HepG2 (cell line): ENCODE results near the gene QRFP. TPM values are rescaled to one million over a fixed set of nuclear protein-coding genes. Genes with fewer than 3 reads are reported as not detected.

ENCODE experiments used
- ATAC-seq: fragments of 200-7000 bp; cut with Tn5 transposase; 3 replicates; pipeline ENCODE4 v1.9.1; 2020; ENCODE audit warnings: mild to moderate bottlenecking, moderate library complexity
- BruUV-seq: library from RNA; stranded (reverse); fragments of 400-500 nt; replicated peaks from 2 replicates; lab custom pipeline; 2021; lab: Mats Ljungman, UMichigan
- CTCF ChIA-PET: fragments of 300-600 bp; formaldehyde crosslinking; extraction: SDS; loops from one replicate; lab custom pipeline; 2021; ENCODE audit warnings: low total read pairs, inconsistent platforms, low intra/inter-chr PET ratio; lab: Yijun Ruan, JAX
- POLR2A ChIA-PET: fragments of 350-600 bp; sonication (Branson Sonifier 250); formaldehyde crosslinking; loops from one replicate; lab custom pipeline; 2020; ENCODE audit warnings: antibody characterized with exemption, inconsistent platforms; lab: Yijun Ruan, JAX
- DNase-seq: peaks from one replicate; pipeline ENCODE4 v3.0.0-alpha.2; 2015; ENCODE audit warnings: low spot score
- FAIRE-seq: peaks from 3 replicates; lab custom pipeline; 2011; peaks lifted over from hg19 to GRCh38; lab: Jason Lieb, UNC
- H2AFZ ChIP-seq: one replicate; pipeline ENCODE4 v1.6.1; 2011; ENCODE audit warnings: low read length, inconsistent platforms
- H3K27ac ChIP-seq: fragments of 300-600 bp; 3 replicates; pipeline ENCODE4 v1.8.0; 2011; ENCODE audit warnings: mixed run types, mild to moderate bottlenecking, mixed read lengths, low read length, inconsistent platforms; ENCODE audit not compliant: insufficient read depth; ENCODE audit errors: extremely low read length
- H3K27me3 ChIP-seq, 2 experiments: fragments of 200-600 bp in 1 of 2; 2 replicates in 1 of 2; 3 replicates in 1 of 2; pipeline versions ENCODE4 v1.6.0 to v1.8.0; 2011; ENCODE audit warnings: low read length in 2 of 2, mild to moderate bottlenecking in 2 of 2, moderate library complexity in 2 of 2, inconsistent platforms in 1 of 2; ENCODE audit not compliant: insufficient read depth in 2 of 2, control insufficient read depth in 1 of 2
- H3K36me3 ChIP-seq, 2 experiments: fragments of 200-600 bp in 1 of 2; replicated peaks in 1 of 2; 2 replicates in 1 of 2; 3 replicates in 1 of 2; pipeline versions ENCODE4 v1.5.1 to v1.8.0; 2011; ENCODE audit warnings: low read length in 2 of 2, inconsistent platforms in 1 of 2; ENCODE audit not compliant: insufficient read depth in 2 of 2, control insufficient read depth in 1 of 2
- H3K4me1 ChIP-seq: 2 replicates; pipeline ENCODE4 v1.5.1; 2012; ENCODE audit warnings: low read length, inconsistent platforms; ENCODE audit not compliant: insufficient read depth
- H3K4me2 ChIP-seq: 2 replicates; pipeline ENCODE4 v1.6.0; 2011; ENCODE audit warnings: low read depth, low read length, inconsistent platforms
- H3K4me3 ChIP-seq, 3 experiments: fragments of 200-600 bp in 1 of 3; sonication (generic), shearing (Covaris generic) in 1 of 3; replicated peaks in 1 of 3; 2 replicates each; pipeline ENCODE4 v1.5.1; 2011 to 2016; ENCODE audit warnings: low read length in 3 of 3, inconsistent platforms in 2 of 3, low read depth in 2 of 3, mild to moderate bottlenecking in 2 of 3, control low read depth in 1 of 3, mixed read lengths in 1 of 3; ENCODE audit not compliant: insufficient read depth in 1 of 3
- H3K79me2 ChIP-seq: one replicate; pipeline ENCODE4 v1.6.1; 2011; ENCODE audit warnings: low read length, inconsistent platforms; ENCODE audit not compliant: insufficient read depth
- H3K9ac ChIP-seq: 2 replicates; pipeline ENCODE4 v1.6.0; 2011; ENCODE audit warnings: mild to moderate bottlenecking, low read depth, low read length, inconsistent platforms; ENCODE audit not compliant: insufficient read depth
- H3K9me3 ChIP-seq: 2 replicates; pipeline ENCODE4 v1.5.1; 2012; ENCODE audit warnings: mild to moderate bottlenecking, low read length
- H4K20me1 ChIP-seq: 2 replicates; pipeline ENCODE4 v1.6.0; 2011; ENCODE audit warnings: inconsistent platforms, mild to moderate bottlenecking, low read length, moderate library complexity; ENCODE audit not compliant: insufficient read depth
- E2F5 ChIP-seq: sonication (generic); formaldehyde crosslinking; conservative IDR thresholded peaks from 2 replicates; pipeline ENCODE4 v1.4.0; 2020; ENCODE audit warnings: missing genetic modification reagents
- FOXA1 ChIP-seq, 2 experiments: fragments of 450-650 bp in 1 of 2; sonication (generic) in 1 of 2; formaldehyde crosslinking in 1 of 2; IDR thresholded peaks; 2 replicates each; pipeline versions ENCODE4 v1.4.0 to v1.6.1; 2016 to 2020; ENCODE audit warnings: missing genetic modification reagents in 1 of 2
- HES4 ChIP-seq: sonication (generic); formaldehyde crosslinking; IDR thresholded peaks from 2 replicates; pipeline ENCODE4 v1.9.0; 2021; ENCODE audit warnings: mild to moderate bottlenecking, missing genetic modification reagents, borderline replicate concordance
- HNRNPLL ChIP-seq: fragments of 200-400 bp; formaldehyde crosslinking; IDR thresholded peaks from 2 replicates; pipeline ENCODE4 v1.6.1; 2017; ENCODE audit warnings: mild to moderate bottlenecking, low read depth, low read length; ENCODE audit not compliant: poor library complexity, severe bottlenecking
- LBX2 ChIP-seq: sonication (generic); formaldehyde crosslinking; IDR thresholded peaks from 2 replicates; pipeline ENCODE4 v1.5.0; 2020; ENCODE audit warnings: missing genetic modification reagents, mild to moderate bottlenecking, borderline replicate concordance
- MAFK ChIP-seq, 2 experiments: IDR thresholded peaks in 1 of 2; conservative IDR thresholded peaks in 1 of 2; 2 replicates each; pipeline ENCODE4 v1.6.1; 2011; ENCODE audit warnings: improper control_type of control experiment in 2 of 2, low read length in 2 of 2
- ONECUT2 ChIP-seq: sonication (generic); formaldehyde crosslinking; IDR thresholded peaks from 2 replicates; pipeline ENCODE4 v1.4.0; 2020; ENCODE audit warnings: missing genetic modification reagents
- PREB ChIP-seq: sonication (generic); formaldehyde crosslinking; IDR thresholded peaks from 2 replicates; pipeline ENCODE4 v1.4.0; 2020; ENCODE audit warnings: missing genetic modification reagents
- RERE ChIP-seq: IDR thresholded peaks from 2 replicates; pipeline ENCODE4 v1.6.1; 2016; ENCODE audit warnings: low read depth, missing genetic modification reagents, missing compliant biosample characterization
- ZBTB2 ChIP-seq: sonication (generic); formaldehyde crosslinking; IDR thresholded peaks from 2 replicates; pipeline ENCODE4 v1.8.0; 2022; ENCODE audit warnings: low read depth, missing genetic modification reagents
- ZNF230 ChIP-seq: sonication (generic); formaldehyde crosslinking; IDR thresholded peaks from 2 replicates; pipeline ENCODE4 v1.4.0; 2020; ENCODE audit warnings: mild to moderate bottlenecking, missing genetic modification reagents
- ZNF3 ChIP-seq: IDR thresholded peaks from 2 replicates; pipeline ENCODE4 v1.7.0; 2017; ENCODE audit warnings: inconsistent platforms
- ZNF329 ChIP-seq: sonication (generic); formaldehyde crosslinking; IDR thresholded peaks from 2 replicates; pipeline ENCODE4 v1.9.0; 2021; ENCODE audit warnings: low read depth, mild to moderate bottlenecking, missing genetic modification reagents
- ZNF569 ChIP-seq: sonication (generic); formaldehyde crosslinking; IDR thresholded peaks from 2 replicates; pipeline ENCODE4 v1.5.0; 2020; ENCODE audit warnings: mild to moderate bottlenecking, missing genetic modification reagents, moderate library complexity, borderline replicate concordance
- ZNF674 ChIP-seq: sonication (generic); formaldehyde crosslinking; IDR thresholded peaks from 2 replicates; pipeline ENCODE4 v1.5.0; 2020; ENCODE audit warnings: low read depth, mild to moderate bottlenecking, missing genetic modification reagents
- WGBS: methylation state at CpG from one replicate; pipeline ENCODE4 v1.1.6; 2017; ENCODE audit warnings: low lambda C conversion rate; 5-methylcytosine and 5-hydroxymethylcytosine counted together
- in situ Hi-C: cut with HindIII; loops from 2 replicates; pipeline ENCODE4 v1.10.0; 2017; ENCODE audit warnings: low pct_unique_long_range_greater_than_20kb; ENCODE audit not compliant: extremely low pct_ligation_motif_present
- intact Hi-C: fragments of 100-400 bp; cut with micrococcal nuclease; formaldehyde crosslinking; loops from one replicate; pipeline ENCODE4 v1.10.0; 2022; ENCODE audit not compliant: unreplicated experiment
- polyA plus RNA-seq, 8 experiments: library from polyadenylated mRNA; depleted of rRNA in 3 of 8; stranded (reverse) in 7 of 8; unstranded in 1 of 8; fragments of >200 nt; fragmentation: Illumina TruSeq in 4 of 8; extraction: Trizol in 4 of 8; gene quantifications; 2 replicates each; pipeline versions ENCODE4 v1.2.1 to v1.2.3, GENCODE V29; 2011 to 2016; ENCODE audit warnings: low read depth in 4 of 8, missing spikeins in 1 of 8, mixed read lengths in 1 of 8; ENCODE audit not compliant: insufficient read depth in 1 of 8
- total RNA-seq, 5 experiments: library from RNA; depleted of rRNA; stranded (reverse); fragments of >200 nt; fragmentation: Illumina TruSeq; extraction: Trizol; gene quantifications; 2 replicates each; pipeline ENCODE4 v1.2.3, GENCODE V29; 2016; ENCODE audit warnings: low read depth in 1 of 5

QRFP gene
- total and polyA plus RNA-seq, 2 of the 13 experiments (the other 11 are each of a cell fraction or from before 2014, with no cell fraction given) = not detected

- ATAC-seq (no peak), FAIRE-seq (no peak), DNase-seq (no peak)
- in situ Hi-C loops (no loop called here), intact Hi-C loops (loop anchor here (2.0 kb wide), 1 partner anchor 76 kb away; no protein-coding TSS in a partner anchor)
- H3K9me3 ChIP-seq = no peaks in the 10 kb centered on the region
- H3K36me3 ChIP-seq = no peaks in the 10 kb centered on the region
- POLR2A ChIA-PET = no interaction called here
- peaks cover 18% of the 10 kb centered on the region for H3K4me1 ChIP-seq
- no peak overlapping the region for H3K4me2 ChIP-seq
- no peak overlapping the region for H3K4me3 ChIP-seq
- peaks cover 16 to 84% of the 10 kb centered on the region in 2 experiments; a peak in 4 of 5 replicates for H3K27me3 ChIP-seq
- H2AFZ ChIP-seq = no peak overlapping the region
- WGBS = 12% methylated on average over 14 of the region's 19 CpGs
- H3K27ac ChIP-seq = no peak overlapping the region
- BruUV-seq = no TSS peak
- no peak overlapping the region for H3K9ac ChIP-seq
- CTCF ChIA-PET = no interaction called here
- H3K79me2 ChIP-seq = no peaks in the 10 kb centered on the region
- H4K20me1 ChIP-seq = no peaks in the 10 kb centered on the region
- no peak for TF ChIP-seq E2F5 (CRISPR knock-in tag)
- no peak for TF ChIP-seq PREB
- no peak for TF ChIP-seq FOXA1 (IDR thresholded peaks at IDR 0.05)
- TF ChIP-seq FOXA1 (CRISPR knock-in tag; IDR thresholded peaks at IDR 0.05) = no peak
- no peak for TF ChIP-seq LBX2
- no peak for TF ChIP-seq ZNF230 (CRISPR knock-in tag)
- TF ChIP-seq ZNF569 (CRISPR knock-in tag) = no peak
- no peak for TF ChIP-seq MAFK (conservative IDR thresholded peaks at IDR 0.05 in 1 of 2, IDR thresholded peaks at IDR 0.05 in 1 of 2; ENCODE audit: low read length in 2 of 2)
- TF ChIP-seq HES4 (CRISPR knock-in tag) = no peak
- TF ChIP-seq ZBTB2 (CRISPR knock-in tag) = no peak
- TF ChIP-seq ZNF674 (CRISPR knock-in tag) = no peak
- no peak for TF ChIP-seq ONECUT2
- TF ChIP-seq RERE (CRISPR knock-in tag) = no peak
- no peak for TF ChIP-seq HNRNPLL
- no peak for TF ChIP-seq ZNF3
- no peak for TF ChIP-seq ZNF329
These were observed 12.3 kb upstream of the QRFP start for GRCh38 chr9:130908878-130909355.
